ENCODE measurements around the gene NIT2.

NIT2 gene

DNA sequence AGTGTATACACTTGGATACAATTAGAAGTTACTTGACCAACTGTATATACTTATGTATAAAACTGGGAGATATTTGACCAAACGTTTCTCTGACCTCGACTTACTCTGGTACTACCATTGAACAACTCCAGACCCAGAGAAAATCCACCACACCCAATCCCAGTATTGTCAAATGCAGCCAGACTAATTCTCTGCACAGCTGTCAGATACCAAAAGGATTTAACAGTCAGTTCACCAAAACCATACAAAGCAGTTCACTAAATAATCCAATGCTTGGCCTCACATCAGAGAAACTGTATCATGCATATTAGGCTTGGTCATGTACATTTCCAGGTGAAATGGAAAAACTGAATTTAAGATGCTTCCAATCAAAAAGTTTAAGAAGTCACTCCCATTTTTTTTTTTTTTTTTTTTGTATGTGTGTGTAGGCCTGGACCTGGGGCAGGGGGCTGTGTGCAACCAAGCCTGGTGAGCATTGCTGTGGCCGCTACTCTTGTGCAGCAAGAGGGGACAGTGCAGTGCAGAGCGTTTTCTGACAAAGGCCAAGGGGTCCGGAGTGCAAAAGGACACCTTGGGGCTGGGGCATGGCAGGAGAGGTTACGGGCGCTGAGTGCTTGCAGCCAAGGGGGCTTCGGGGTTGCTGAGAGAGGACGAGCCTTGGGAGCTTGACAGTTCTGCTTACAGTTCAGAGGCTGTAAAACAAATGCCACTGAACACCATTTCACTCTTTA lies 64.9 kb downstream of the NIT2 start:
- no peak for DNase-seq

DNA sequence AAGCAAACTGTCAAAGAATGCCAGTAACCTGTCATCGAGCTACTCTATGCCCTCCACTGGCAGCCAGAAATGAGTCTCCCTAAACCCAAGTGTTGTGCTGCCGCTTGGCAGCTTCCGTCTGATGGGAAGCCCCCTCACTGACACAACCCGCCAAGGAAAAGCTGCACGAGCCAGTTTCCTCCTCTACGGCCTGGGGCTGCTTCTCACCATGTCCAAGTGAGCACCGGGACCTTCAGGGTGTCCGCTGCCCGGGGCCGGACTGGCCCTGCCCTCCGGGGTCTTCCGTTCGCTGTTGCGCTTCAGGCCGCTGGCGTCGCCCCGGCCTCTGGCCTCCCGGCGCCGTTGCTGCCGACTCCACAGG lies 65.8 kb downstream of the NIT2 start:
- no peak for DNase-seq

DNA sequence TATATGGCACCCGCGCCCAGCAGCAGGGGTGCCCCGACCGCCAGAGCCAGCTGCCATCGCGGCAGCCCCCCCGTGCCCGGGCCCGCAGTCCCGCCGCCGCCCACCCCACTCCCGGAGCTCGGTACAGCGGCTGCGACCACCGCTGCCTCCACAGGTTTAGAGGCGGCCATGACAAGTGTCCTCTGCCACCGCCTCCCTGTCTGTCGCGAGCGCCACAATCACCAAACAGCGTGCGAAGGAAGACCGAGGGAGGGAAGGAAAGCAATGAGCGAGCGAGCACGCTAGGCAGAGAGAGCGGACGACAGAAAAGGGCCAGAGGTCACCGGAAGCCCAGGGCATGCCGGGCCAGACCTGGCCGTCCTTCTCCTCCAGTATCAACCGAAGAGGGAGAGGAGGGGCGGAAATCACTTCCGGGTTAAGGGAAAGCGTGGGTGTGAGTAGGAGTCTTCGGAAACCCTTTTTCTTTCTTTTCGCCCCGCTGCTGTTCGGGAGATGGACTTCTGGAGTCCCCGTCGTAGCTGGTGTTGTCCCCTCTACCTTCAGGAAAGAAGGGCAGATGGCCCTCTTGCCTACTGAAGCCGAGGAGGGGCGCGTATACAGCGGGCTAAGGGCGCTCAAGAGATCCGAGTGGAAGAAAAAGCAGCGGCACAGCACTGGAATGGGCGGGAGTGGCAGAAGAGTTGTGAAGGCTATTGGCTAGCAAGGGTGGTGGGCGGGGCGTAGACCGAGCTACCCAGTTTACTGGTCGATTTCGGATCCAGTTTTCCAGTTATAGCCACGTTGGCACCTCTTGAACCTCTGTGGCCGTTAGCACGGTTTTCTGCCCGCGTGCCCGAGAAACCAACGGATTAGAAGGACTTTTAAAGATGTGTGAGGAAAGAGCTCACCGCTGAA lies 66.5 kb downstream of the NIT2 start, which contains the start of the genes LNP1 and TOMM70:
Gene LNP1, plus strand, starts transcription at position 760 of the 894 bp plus-strand sequence. CDS start 28,191 bp downstream, outside the sequence.
Gene TOMM70, minus strand, starts transcription at position 310 of the 894 bp plus-strand sequence. Its CDS starts 140 bp downstream, at position 170.
- DNase-seq: peak; percentile 98

DNA sequence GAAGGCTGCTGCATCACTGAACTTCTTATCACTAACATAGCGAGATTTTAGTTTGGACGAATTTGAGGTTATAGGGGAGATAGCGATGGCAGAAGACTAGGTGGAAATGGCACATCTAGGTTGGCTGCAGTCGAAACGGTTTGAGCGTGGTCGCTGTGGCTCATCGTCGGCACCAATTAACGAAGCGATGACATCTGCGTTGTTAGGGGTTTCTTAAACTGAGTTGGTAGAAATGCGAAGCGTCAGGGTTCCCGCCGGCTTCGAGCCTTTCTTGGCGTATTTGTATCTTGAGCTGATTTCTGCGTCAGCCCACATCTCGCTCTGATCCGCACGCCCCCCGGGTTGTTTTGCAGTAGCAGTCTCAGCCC lies 67.1 kb downstream of the NIT2 start:
- no peak for DNase-seq

DNA sequence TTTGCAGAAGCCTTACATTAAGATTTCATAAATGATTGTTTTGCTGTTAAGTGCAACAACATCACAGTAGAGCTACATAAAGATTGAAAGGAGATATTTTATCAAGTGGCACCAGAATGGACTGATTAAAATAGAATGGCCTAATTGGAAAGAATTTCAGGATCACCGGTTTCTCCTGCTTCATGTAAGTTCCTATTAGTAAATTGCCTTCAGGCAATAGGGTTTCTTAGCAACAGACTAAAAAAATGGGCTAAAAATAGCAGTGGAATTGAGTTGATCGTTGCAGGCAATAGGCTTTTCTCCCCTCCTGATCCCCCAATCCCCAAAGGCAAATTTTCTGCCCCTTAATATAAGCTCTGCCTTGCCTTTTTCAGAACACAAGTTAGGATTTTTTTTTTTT lies 67.7 kb downstream of the NIT2 start:
- DNase-seq: no peak

DNA sequence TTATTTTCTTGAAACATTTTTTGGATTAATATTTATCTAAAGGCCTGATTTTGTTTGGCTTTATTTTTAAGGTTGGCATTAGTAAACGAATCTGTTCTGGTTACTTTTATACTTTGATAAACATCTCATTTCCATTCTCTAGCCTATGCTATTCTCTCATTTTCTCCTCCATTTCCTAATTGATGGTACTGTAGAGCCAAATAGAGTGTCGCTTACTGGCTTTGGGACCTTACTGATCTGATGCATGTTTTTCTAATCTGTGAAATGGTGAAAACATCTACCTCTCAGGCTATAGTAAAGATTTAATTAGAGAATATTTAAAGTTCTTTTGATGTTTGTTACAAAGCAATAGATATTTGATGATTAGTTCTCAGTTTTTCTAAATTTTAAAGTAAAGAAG lies 68.3 kb downstream of the NIT2 start:
- no peak for DNase-seq

DNA sequence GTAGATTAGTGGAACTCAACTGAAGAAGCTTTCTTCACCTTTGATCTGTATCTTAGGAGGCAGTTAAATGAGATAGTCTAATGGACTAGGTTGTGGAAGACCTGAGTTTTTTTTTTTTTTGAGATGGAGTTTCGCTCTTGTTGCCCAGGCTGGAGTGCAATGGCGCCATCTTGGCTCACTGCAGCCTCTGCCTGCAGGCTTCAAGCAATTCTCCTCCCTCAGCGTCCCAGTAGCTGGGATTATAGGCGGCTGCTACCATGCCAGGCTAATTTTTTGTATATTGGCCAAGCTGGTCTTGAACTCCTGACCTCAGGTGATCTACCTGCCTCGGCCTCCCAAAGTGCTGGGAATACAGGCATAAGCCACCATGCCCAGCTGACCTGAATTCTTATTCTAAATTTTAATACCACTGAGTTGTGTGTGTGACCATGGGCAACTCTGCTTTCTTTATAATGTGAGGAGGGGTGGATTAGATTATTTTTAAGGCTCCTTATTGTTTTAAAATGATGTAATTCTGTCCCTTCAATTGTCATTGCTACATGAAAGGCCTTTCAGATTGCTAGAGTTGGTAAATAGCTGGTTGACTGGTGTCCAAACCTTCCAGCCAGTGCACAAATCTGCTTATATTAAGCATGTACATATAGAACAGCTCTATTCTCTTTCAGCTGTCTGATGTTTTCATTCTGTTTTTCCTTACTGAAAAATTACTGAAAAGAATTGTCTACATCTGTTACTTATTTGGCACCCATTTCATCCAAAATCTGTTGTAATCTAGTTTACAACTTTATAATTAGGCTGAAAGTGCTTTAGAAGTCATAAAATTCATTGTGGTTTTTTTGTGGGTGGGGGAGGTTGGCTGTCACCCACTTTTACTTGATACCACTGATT lies 69.0 kb downstream of the NIT2 start:
- no peak for DNase-seq

DNA sequence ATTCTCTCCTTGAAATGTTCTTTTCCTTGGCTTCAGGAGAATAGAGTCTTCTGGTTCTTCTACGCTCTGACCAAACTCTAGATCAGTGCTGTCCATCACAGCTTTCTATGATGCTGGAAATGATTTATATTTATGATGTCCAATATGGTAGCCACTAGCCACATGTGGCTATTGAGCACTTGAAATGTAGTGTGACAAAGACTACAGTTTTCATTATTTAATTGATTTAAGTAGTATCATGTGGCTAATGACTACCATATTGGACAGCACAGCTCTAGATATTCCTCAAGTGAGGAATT lies 69.6 kb downstream of the NIT2 start:
- no peak for DNase-seq

DNA sequence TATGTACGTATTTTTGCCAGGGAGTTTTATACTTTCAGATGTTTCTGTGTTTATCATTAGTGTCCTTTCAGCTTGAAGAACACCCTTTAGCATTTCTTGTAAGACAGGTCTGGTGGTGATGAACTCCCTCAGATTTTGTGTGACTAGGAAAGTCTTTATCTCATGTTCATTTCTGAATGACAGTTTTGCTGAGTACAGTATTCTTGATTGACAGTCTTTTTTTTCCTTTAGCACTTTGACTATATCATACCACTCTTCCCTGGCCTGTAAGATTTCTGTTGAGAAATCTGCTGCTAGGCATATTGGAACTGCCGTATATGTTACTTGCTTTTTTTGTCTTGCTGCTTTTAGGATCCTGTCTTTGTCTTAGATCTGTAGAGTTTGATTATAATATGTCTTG lies 72.6 kb downstream of the NIT2 start:
- DNase-seq: no peak

DNA sequence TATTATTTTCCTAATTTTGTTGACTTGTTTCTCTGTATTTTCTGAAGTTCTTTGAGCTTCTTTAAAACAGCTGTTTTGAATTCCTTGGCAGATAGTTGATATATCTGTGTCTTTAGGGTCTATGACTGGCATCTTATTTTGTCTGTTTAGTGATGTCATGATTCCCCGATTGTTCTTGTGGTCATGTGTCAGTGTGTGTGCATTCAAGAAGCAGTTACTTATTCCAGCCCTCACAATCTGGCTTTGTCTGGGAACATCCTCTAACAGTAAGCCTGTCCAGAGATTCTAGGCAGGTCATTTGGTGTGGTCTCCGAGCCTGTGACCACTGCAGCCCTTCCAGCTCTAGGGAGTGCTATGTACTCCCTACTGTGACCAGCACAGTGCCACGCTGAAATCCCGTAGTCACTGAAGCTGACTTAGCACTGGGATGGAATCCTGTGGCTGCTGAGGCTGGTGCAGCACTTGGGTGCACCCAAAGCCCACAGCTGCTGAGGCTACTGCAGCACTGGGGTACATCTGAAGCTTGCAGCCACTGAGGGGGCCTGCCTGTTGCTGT lies 73.5 kb downstream of the NIT2 start:
- DNase-seq: no peak
